K562 (cell line): ENCODE measurements around the gene AP3B1. TPM values are rescaled to one million over a fixed set of nuclear protein-coding genes. Genes with fewer than 3 reads are reported as not detected.

Source experiments
- ATAC-seq: fragments of 200-7000 bp; cut with Tn5 transposase; 3 replicates; pipeline ENCODE4 v1.9.1; 2020; ENCODE audit warnings: moderate library complexity
- BruUV-seq: library from RNA; stranded (reverse); fragments of 400-500 nt; replicated peaks from 2 replicates; lab custom pipeline; 2021; lab: Mats Ljungman, UMichigan
- CTCF ChIA-PET: fragments of 300-600 bp; formaldehyde crosslinking; extraction: SDS; loops from one replicate; lab custom pipeline; 2021; ENCODE audit warnings: low intra/inter-chr PET ratio; lab: Yijun Ruan, JAX
- POLR2A ChIA-PET: fragments of 300-600, 350-650 bp; sonication (Branson Sonifier 250); formaldehyde crosslinking; extraction: SDS; loops from one replicate; lab custom pipeline; 2021; ENCODE audit warnings: antibody characterized with exemption, inconsistent platforms; lab: Yijun Ruan, JAX
- DNase-seq, 4 experiments: peaks; one replicate each; pipeline versions ENCODE4 v3.0.0 to v3.0.0-alpha.2; 2011 to 2018; ENCODE audit warnings: low spot score in 3 of 4, mixed read lengths in 3 of 4; ENCODE audit errors: extremely low read depth in 1 of 4
- FAIRE-seq: peaks from 2 replicates; lab custom pipeline; 2011; peaks lifted over from hg19 to GRCh38; lab: Jason Lieb, UNC
- H2AFZ ChIP-seq: 2 replicates; pipeline ENCODE4 v1.6.0; 2011; ENCODE audit warnings: low read depth, low read length, control low read depth, inconsistent platforms
- H3K27ac ChIP-seq: fragments of 200-600 bp; 3 replicates; pipeline ENCODE4 v1.8.0; 2011; ENCODE audit warnings: low read depth, mild to moderate bottlenecking, control low read depth, inconsistent platforms, low read length, moderate library complexity, mixed read lengths; ENCODE audit errors: extremely low read depth
- H3K27me3 ChIP-seq, 2 experiments: fragments of 300-600 bp in 1 of 2; 2 replicates in 1 of 2; 3 replicates in 1 of 2; pipeline versions ENCODE4 v1.6.0 to v1.8.0; 2011; ENCODE audit warnings: inconsistent platforms in 2 of 2, low read length in 2 of 2, mild to moderate bottlenecking in 1 of 2, mixed read lengths in 1 of 2, moderate library complexity in 1 of 2; ENCODE audit not compliant: control insufficient read depth in 2 of 2, insufficient read depth in 2 of 2
- H3K36me3 ChIP-seq: fragments of 300-600 bp; 3 replicates; pipeline ENCODE4 v1.8.0; 2011; ENCODE audit warnings: mild to moderate bottlenecking, low read length, inconsistent platforms; ENCODE audit not compliant: control insufficient read depth, insufficient read depth
- H3K4me1 ChIP-seq, 2 experiments: fragments of 200-600 bp in 1 of 2; replicated peaks in 1 of 2; 2 replicates in 1 of 2; 3 replicates in 1 of 2; pipeline versions ENCODE4 v1.5.1 to v1.8.0; 2011; ENCODE audit warnings: inconsistent platforms in 2 of 2, low read length in 2 of 2, mild to moderate bottlenecking in 1 of 2, mixed read lengths in 1 of 2, moderate library complexity in 1 of 2; ENCODE audit not compliant: control insufficient read depth in 2 of 2, insufficient read depth in 2 of 2
- H3K4me2 ChIP-seq: 2 replicates; pipeline ENCODE4 v1.6.1; 2011; ENCODE audit warnings: low read length, control low read depth, inconsistent platforms, mixed read lengths; ENCODE audit not compliant: insufficient read depth
- H3K4me3 ChIP-seq: fragments of 200-600 bp; sonication (generic), shearing (Covaris generic); 2 replicates; pipeline ENCODE4 v1.5.1; 2016; ENCODE audit warnings: control low read depth, inconsistent platforms
- H3K79me2 ChIP-seq: fragments of 200-600 bp; 3 replicates; pipeline ENCODE4 v1.8.0; 2011; ENCODE audit warnings: low read length, inconsistent platforms; ENCODE audit not compliant: control insufficient read depth, insufficient read depth
- H3K9ac ChIP-seq, 2 experiments: 2 replicates each; pipeline versions ENCODE4 v1.6.0 to v1.6.1; 2011; ENCODE audit warnings: low read depth in 2 of 2, low read length in 2 of 2, control low read depth in 1 of 2, inconsistent platforms in 1 of 2, mild to moderate bottlenecking in 1 of 2, mixed read lengths in 1 of 2; ENCODE audit not compliant: insufficient read depth in 1 of 2
- H3K9me1 ChIP-seq: one replicate; pipeline ENCODE4 v1.6.0; 2011; ENCODE audit warnings: inconsistent platforms, mild to moderate bottlenecking, low read length, moderate library complexity; ENCODE audit not compliant: control insufficient read depth, insufficient read depth
- H3K9me3 ChIP-seq: replicated peaks from 2 replicates; pipeline ENCODE4 v1.5.1; 2011; ENCODE audit warnings: low read depth, low read length, inconsistent platforms; ENCODE audit not compliant: control insufficient read depth, insufficient read depth
- H4K20me1 ChIP-seq: replicated peaks from 2 replicates; pipeline ENCODE4 v1.6.1; 2011; ENCODE audit warnings: low read length, inconsistent platforms, mixed read lengths; ENCODE audit not compliant: control insufficient read depth, insufficient read depth
- ASH1L ChIP-seq: fragments of 450-650 bp; IDR thresholded peaks from 2 replicates; pipeline ENCODE4 v1.6.1; 2018; ENCODE audit warnings: borderline replicate concordance, mild to moderate bottlenecking, low read depth; ENCODE audit not compliant: partially characterized antibody
- BRF1 ChIP-seq: IDR thresholded peaks from 3 replicates; pipeline ENCODE4 v1.6.1; 2011; ENCODE audit warnings: borderline replicate concordance, mild to moderate bottlenecking; ENCODE audit not compliant: insufficient read length; ENCODE audit errors: extremely low read depth
- HDAC1 ChIP-seq, 2 experiments: fragments of 450-650 bp; IDR thresholded peaks; 2 replicates each; pipeline ENCODE4 v1.6.1; 2016 to 2017; ENCODE audit warnings: inconsistent platforms in 1 of 2, mild to moderate bottlenecking in 1 of 2, moderate library complexity in 1 of 2
- JUND ChIP-seq, 2 experiments: IDR thresholded peaks; 2 replicates in 1 of 2; 3 replicates in 1 of 2; pipeline ENCODE4 v1.6.1; 2011; ENCODE audit warnings: borderline replicate concordance in 2 of 2, low read depth in 2 of 2, low read length in 2 of 2, improper control_type of control experiment in 1 of 2, missing biosample characterization in 1 of 2, missing genetic modification characterization in 1 of 2, missing genetic modification reagents in 1 of 2
- PTTG1 ChIP-seq: fragments of 450-650 bp; IDR thresholded peaks from 2 replicates; pipeline ENCODE4 v1.6.1; 2016; ENCODE audit warnings: low read depth, mild to moderate bottlenecking, missing genetic modification characterization, missing compliant biosample characterization
- SETDB1 ChIP-seq: IDR thresholded peaks from one replicate; pipeline ENCODE4 v1.6.1; 2012; ENCODE audit warnings: low read length, control low read depth, inconsistent platforms
- SLC30A9 ChIP-seq: fragments of 250-450 bp; sonication (Bioruptor Pico); IDR thresholded peaks from 2 replicates; pipeline ENCODE4 v1.8.0; 2022; ENCODE audit warnings: mild to moderate bottlenecking, moderate library complexity
- TAL1 ChIP-seq: fragments of 450-650 bp; IDR thresholded peaks from 2 replicates; pipeline ENCODE4 v1.6.1; 2016; ENCODE audit warnings: mild to moderate bottlenecking
- TRIM28 ChIP-seq: fragments of 450-650 bp; IDR thresholded peaks from 2 replicates; pipeline ENCODE4 v1.6.1; 2017
- VEZF1 ChIP-seq: fragments of 200-800 bp; sonication (Bioruptor generic); IDR thresholded peaks from 2 replicates; pipeline ENCODE4 v1.6.1; 2017; ENCODE audit warnings: missing genetic modification characterization, missing compliant biosample characterization
- ZNF280B ChIP-seq: fragments of 250-450 bp; sonication (Bioruptor Pico); IDR thresholded peaks from 2 replicates; pipeline ENCODE4 v1.5.1; 2021; ENCODE audit warnings: mild to moderate bottlenecking
- ZNF511 ChIP-seq: sonication (generic); formaldehyde crosslinking; IDR thresholded peaks from 2 replicates; pipeline ENCODE4 v1.8.0; 2022; ENCODE audit warnings: mild to moderate bottlenecking, missing genetic modification reagents
- ZNF668 ChIP-seq: fragments of 250-450 bp; sonication (Bioruptor Pico); IDR thresholded peaks from 2 replicates; pipeline ENCODE4 v1.8.0; 2022; ENCODE audit warnings: mild to moderate bottlenecking, inconsistent platforms
- WGBS: fragments of 100-300 bp; shearing (Covaris generic); methylation state at CpG from one replicate; pipeline ENCODE4 v1.1.6; 2016; ENCODE audit warnings: low coverage, mixed read lengths; ENCODE audit not compliant: insufficient coverage; ENCODE audit errors: missing lambda C conversion rate; 5-methylcytosine and 5-hydroxymethylcytosine counted together
- in situ Hi-C: fragments of 300-500 bp; cut with MboI; formaldehyde crosslinking; loops from 4 replicates; pipeline ENCODE4 v1.15.0; 2018; ENCODE audit warnings: inconsistent platforms, mixed read lengths
- intact Hi-C: fragments of 100-400 bp; cut with micrococcal nuclease; formaldehyde crosslinking; loops from 2 replicates; pipeline ENCODE4 v1.14.2; 2022
- polyA plus RNA-seq, 8 experiments: library from polyadenylated mRNA; depleted of rRNA in 4 of 8; stranded (reverse) in 5 of 8; unstranded in 3 of 8; fragments of >200 nt; fragmentation: Nextera tagmentation in 2 of 8; fragmentation: Illumina TruSeq in 1 of 8; extraction: Ambion mirVana in 2 of 8; extraction: Trizol in 1 of 8; gene quantifications; 2 replicates each; pipeline versions ENCODE4 v1.2.1 to v1.2.3, GENCODE V29; 2011 to 2014; ENCODE audit warnings: inconsistent platforms in 1 of 8, missing spikeins in 1 of 8
- total RNA-seq, 7 experiments: library from RNA; depleted of rRNA in 6 of 7; stranded (reverse); fragments of >200 nt in 6 of 7; fragmentation: Illumina TruSeq in 2 of 7; extraction: Trizol in 2 of 7; gene quantifications; 2 replicates each; pipeline versions ENCODE4 v1.2.1 to v1.2.3, GENCODE V29; 2011 to 2021; ENCODE audit warnings: low replicate concordance in 1 of 7
- TF ChIP-seq, protein P1 (sequence below), 2 experiments: IDR thresholded peaks in 1 of 2; conservative IDR thresholded peaks in 1 of 2; 2 replicates each; pipeline ENCODE4 v1.6.1; 2016; ENCODE audit warnings: low read depth in 2 of 2, mild to moderate bottlenecking in 1 of 2, missing compliant biosample characterization in 1 of 2, missing genetic modification characterization in 1 of 2, moderate library complexity in 1 of 2

The AP3B1 gene
- total and polyA plus RNA-seq, 9 of the 15 experiments (the other 6 are each of a cell fraction or from before 2014, with no cell fraction given) = 21.1 to 61.8 (median 42.2) TPM

GRCh38 chr5:78242001-78242400 is 52.5 kb downstream of the AP3B1 start:
- no peak for FAIRE-seq
- TF ChIP-seq SETDB1 (no peak), ZNF280B (CRISPR knock-in tag) (no peak), ZNF668 (no peak), SLC30A9 (CRISPR knock-in tag) (no peak), TRIM28 (no peak), TAL1 (no peak), HDAC1 (IDR thresholded peaks at IDR 0.05) (no peak), JUND (IDR thresholded peaks at IDR 0.05; ENCODE audit: borderline replicate concordance, low read depth, low read length) (no peak), JUND (tag; IDR thresholded peaks at IDR 0.05; ENCODE audit: borderline replicate concordance, low read depth, low read length) (no peak), ASH1L (no peak), ZNF511 (CRISPR knock-in tag) (no peak), PTTG1 (no peak), BRF1 (no peak), VEZF1 (no peak)
- TF ChIP-seq, protein P1, sequence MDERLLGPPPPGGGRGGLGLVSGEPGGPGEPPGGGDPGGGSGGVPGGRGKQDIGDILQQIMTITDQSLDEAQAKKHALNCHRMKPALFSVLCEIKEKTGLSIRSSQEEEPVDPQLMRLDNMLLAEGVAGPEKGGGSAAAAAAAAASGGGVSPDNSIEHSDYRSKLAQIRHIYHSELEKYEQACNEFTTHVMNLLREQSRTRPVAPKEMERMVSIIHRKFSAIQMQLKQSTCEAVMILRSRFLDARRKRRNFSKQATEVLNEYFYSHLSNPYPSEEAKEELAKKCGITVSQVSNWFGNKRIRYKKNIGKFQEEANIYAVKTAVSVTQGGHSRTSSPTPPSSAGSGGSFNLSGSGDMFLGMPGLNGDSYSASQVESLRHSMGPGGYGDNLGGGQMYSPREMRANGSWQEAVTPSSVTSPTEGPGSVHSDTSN (CRISPR knock-in tag; IDR thresholded peaks at IDR 0.05; ENCODE audit: low read depth) = no peak
- TF ChIP-seq, protein P1 (tag; conservative IDR thresholded peaks at IDR 0.05; ENCODE audit: low read depth) = no peak

More at GRCh38 chr5:78242001-78242400, 52.5 kb downstream of the AP3B1 start:
- Histone ChIP-seq H3K27me3 (no peaks in the 10 kb centered on the region), H3K4me3 (no peak overlapping the region), H2AFZ (no peak overlapping the region), H3K9me1 (no peaks in the 10 kb centered on the region), H3K27ac (no peak overlapping the region), H3K9me3 (no peaks in the 10 kb centered on the region), H3K9ac (no peak overlapping the region), H3K4me1 (peaks cover 4 to 12% of the 10 kb centered on the region in 2 experiments; a peak in 4 of 5 replicates), H4K20me1 (no peaks in the 10 kb centered on the region), H3K36me3 (peaks cover 12% of the 10 kb centered on the region; the same call in 1 of the 3 replicates), H3K79me2 (peaks cover 14% of the 10 kb centered on the region; the same call in 2 of the 3 replicates), H3K4me2 (no peak overlapping the region)
- DNase-seq = no peak
- ChIA-PET CTCF (interaction anchor here (0.6 kb wide), 1 partner anchor 1958 kb away, joined by 3 read pairs; no protein-coding TSS in a partner anchor), POLR2A (no interaction called here)
- BruUV-seq = no TSS peak
- intact Hi-C loops (no loop called here), in situ Hi-C loops (no loop called here)
- no peak for ATAC-seq
- 100% methylated on average over 1 of the region's 1 CpG for WGBS
